Stimulated activated CD8-positive, alpha-beta memory T cell treated with anti-CD3 and anti-CD28 coated beads, Interleukin-2, amount 100 ng/mL, for 48 hours (primary cell): ENCODE results near the gene FRMD6.

Experiments used
- DNase-seq, 2 donors: peaks; one replicate each; pipeline ENCODE4 v3.0.0-alpha.2; 2020; ENCODE audit warnings: low read depth in 2 of 2

Gene FRMD6

DNA sequence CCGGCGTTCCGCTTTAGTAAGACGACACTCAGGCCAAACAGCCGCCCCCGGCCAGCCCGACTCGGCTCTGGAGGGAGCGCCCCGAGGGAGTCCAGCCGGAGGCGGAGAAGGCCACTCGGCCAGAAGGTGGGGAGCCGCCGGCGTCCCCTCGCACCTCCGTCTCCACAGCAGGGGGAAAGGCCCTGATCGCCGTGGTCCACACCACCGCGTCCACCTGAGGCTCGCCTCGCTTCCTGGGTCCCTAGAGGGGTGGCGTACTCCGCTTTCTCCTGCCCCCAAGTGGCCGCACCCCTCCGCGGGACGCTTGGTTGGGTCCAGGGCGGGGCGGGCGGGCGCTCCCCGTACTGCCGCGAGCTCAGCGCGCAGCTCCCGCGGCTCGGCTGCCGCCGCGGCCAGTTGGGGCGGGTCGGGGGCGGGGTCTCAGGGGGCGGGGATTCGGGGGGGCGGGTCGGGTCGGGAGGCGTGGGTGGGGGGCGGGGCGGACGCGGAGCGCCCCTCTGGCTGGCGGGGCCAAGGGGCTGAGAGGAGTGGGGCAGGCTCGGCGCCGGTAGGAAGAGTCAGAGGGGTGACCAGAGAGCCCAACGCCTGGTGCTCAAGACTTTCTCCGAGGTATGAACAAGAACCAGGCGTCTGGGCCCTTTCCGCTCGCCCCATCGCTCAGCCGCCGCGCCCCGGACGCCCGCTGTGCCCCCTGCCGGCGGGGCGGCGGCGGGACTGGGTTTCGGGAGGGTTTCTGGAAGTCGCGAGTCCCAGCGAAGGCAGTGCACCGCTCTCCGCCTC, at the start of gene FRMD6:
Gene FRMD6 (plus strand): TSS at position 523 of the 780 bp plus-strand sequence. CDS start 37,927 bp downstream, outside the sequence.
- DNase-seq = peak; percentile 67 to 71

DNA sequence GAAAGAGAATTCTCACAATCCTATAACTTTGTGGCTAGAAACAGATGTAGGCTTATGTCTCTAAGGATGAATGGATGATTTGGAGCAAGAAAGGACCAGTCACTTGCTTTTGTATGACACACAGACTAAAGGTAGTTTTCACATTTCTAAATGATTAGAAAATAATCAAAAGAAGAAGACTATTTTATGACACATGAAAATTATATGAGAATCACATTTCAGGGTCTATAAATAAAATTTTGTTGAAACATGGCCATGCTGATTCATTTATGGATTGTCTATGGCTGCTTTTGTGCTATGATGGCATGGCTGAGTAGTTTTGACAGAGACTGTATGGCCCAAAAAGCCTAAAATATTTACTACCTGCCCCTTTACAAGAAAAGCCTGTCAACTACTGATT, 49.4 kb upstream of the FRMD6 start:
- DNase-seq = no peak

DNA sequence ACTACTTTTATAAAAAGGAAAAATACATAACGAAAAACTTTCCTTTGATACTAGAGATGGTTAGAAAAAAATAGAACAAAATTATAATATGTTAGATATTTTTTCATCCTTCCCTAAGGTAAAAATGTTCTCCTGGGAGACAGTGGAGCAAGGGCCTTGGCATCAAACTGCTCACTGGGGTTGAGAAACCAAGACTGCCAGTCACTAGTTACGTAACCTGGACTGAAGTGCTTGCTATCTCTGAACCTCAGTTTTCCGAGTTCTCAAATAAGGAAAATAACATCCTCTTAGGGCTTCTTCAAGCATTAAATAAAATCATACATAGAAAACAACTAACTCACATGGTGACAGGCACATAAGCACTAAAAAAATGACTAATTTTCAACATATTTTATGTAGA, 48.2 kb upstream of the FRMD6 start:
- DNase-seq = no peak

DNA sequence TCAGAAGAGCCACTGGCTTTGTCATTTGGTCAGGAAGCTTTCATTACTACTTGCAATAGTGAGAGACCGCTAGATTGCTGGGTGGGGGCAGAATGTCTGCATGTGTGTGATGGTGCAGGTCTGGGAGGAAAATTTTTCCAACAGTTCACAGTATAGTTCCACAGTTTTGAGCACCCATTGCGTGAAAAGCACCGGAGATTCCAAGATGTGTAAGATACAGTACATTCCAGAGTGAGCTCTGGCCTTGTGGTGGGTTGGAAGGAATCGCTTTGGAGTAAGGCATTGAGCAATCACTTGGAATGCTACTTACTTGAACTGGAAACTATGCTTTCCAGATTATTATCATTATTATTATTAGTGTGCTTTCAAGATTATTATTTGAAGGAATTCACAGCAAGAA, 47.6 kb upstream of the FRMD6 start:
- no peak for DNase-seq

DNA sequence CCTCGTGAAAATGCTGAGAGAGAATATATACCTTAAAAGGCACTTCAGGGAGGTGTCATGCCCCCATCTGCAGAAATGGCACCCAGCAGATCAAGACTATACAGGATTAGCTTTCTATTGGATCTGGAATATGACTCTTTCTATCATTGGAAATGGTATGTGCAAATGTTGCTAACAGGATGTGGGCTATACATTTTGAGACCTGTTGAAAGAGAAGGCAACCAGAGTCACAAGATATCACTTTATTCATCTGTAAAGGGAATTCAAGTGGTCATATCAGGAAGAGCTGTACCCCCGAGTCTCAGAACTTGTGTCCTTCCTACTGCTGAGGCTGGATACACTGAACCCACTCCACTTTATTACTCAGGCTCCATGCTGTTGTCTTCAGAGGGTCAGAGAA, 46.1 kb upstream of the FRMD6 start:
- DNase-seq = no peak

DNA sequence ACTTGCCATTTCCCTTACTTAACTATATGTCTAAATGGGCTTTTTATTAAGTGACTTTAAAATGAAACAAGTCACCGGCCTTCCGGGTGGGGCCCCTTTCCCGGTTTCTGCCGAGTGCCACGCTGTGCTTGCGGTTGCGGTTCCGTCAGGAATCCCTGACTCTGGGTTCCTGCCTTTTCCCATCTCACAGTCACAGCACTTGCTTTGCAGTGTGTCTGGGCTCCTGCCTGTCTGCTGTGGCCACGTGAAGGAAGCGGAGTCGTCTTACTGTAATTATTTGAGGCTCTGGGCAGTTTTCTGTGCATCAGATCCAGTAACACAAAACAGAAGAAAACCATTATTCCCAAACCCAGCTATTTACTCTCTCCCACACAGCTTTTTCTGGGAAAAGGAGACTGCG, 44.0 kb upstream of the FRMD6 start:
- DNase-seq = no peak

DNA sequence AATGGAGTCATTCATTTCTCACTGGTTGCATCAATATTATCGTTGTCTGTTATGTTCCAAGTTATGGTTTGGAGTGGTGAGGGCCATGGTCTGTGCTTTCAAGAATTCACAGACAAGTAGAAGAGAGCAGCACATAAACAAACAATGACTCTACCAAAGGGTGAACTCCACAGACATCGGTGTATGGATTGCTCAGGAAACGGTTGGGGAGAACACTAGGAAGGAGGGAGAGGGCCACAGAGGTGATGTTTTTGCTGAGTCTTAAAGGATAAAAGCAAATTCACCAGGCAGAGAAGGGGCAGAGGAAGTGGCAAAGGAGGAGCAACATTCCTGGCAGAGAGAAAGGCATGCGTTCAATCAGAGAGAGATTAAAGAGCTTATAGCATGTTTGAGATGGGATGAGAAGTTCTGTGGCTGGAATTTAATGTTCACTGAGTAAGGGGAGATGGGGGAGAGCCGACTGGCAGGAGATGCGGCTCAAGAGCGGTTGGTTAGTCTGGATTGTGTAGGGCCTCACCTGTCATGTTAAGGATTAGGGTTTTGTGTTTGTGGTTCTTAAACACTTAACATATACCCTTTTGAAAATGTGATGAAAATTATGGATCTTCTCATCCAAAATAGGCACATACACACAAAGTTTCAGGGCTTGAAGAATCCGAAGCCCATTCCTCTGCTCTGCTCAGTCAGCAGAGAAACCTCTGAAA, 42.3 kb upstream of the FRMD6 start:
- no peak for DNase-seq

DNA sequence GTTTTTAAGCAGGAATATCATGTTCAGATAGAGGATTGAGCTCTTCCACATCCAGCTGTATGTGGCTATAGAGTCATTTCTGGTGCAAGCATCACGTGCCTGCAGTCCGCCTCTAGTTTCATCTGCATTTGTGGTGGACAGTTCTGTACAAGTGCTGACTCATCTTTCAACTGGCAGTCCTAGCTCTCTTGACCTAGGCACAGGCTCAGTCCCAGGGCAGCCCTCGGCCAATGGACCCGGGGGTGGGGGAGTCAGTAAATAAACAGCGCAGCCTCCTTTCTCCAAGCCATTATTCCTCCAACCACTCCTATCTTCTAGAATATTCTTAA, 41.8 kb upstream of the FRMD6 start:
- no peak for DNase-seq

DNA sequence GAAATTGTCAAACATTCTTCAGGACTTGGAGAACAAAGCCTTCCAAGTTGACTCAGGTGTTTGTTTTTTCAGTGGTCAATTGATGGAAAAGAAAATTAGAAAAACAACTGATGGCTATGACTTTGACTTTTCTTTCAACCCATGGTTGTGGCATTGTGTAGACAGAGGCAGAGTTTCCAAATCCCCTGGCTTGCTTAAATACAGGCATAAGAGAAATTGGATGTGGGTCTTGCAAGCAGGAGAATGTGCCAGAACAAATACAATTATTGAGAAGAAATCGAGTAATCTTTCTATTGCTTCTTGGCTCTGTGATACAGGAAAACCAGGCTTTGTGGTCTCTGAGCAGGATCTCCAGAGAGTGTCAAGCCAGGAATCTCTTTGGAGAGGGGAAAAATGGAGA, 40.9 kb upstream of the FRMD6 start:
- no peak for DNase-seq

DNA sequence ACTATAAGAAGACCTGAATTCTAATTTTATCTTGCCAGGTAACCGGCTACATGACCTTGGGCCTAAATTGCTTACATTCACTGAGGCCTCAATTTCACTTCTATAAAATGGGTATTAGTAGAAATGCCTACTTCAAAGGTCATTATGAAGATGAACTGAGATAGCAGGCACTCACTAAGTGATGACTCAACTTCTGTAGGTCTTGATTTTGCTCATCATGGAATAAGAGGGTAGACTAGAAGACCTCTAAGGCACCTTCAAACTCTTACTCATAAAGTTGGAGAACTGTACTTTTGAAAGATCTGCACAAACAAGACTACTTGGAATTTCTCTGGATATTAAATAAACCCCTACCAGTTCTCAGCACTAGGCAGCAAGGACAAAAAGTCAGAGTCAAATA, 39.3 kb upstream of the FRMD6 start:
- DNase-seq = no peak

DNA sequence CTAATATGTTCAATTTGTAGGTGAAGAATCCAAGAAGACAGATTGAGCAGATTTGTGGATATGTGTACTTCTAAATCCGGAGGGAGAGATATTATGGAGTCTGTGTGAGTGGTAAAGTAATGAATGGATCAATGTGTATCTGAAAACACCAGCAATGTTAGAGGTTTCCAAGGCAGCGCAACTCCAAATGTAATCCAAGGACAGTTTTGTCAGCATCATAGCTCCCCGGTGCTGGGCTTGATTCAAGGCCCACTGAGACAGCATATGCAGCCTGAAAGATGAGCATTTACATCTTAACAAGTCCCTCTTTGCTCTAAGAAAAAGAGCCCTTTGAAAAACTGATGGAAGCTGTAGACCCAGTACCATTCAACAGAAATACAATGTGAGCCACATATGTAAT, 38.3 kb upstream of the FRMD6 start:
- no peak for DNase-seq

DNA sequence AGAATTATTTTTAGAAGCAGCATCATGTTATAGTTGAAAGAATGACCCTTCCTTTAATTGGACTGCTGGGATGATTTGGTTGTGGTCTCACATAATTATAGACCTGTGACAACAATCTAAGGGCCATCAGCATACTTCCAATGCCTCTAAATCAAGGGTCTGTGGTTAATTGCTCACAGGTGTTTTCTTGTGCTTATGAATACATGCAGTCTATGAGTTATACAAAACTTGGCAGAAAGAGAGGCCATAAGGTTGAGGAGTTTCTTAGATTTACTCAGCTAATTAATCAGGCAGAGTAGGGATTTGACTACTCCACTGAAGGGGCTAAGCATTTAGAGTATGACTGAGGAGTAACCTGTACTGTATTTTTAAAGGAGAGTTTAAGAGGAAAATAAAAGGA, 37.0 kb upstream of the FRMD6 start:
- DNase-seq = no peak

DNA sequence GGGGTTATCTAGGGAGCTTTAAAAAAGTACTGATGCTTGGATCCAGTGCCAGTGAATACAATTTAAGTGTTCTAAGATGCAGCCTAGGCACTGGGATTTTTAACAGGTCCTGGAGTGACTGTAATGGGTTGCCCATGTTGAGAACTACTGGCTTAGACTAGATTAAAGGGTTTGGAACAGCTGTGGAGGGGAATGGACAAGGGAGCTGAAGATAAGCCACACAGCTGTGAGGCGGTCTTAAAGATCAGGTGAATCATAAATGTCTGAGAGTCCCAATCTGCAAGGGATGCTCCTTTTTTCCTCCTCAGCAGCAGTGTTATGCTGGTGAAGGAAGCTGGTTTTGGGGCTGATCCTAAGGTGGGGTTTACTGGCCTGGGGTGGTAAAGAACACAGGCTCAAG, 35.5 kb upstream of the FRMD6 start:
- DNase-seq = no peak

DNA sequence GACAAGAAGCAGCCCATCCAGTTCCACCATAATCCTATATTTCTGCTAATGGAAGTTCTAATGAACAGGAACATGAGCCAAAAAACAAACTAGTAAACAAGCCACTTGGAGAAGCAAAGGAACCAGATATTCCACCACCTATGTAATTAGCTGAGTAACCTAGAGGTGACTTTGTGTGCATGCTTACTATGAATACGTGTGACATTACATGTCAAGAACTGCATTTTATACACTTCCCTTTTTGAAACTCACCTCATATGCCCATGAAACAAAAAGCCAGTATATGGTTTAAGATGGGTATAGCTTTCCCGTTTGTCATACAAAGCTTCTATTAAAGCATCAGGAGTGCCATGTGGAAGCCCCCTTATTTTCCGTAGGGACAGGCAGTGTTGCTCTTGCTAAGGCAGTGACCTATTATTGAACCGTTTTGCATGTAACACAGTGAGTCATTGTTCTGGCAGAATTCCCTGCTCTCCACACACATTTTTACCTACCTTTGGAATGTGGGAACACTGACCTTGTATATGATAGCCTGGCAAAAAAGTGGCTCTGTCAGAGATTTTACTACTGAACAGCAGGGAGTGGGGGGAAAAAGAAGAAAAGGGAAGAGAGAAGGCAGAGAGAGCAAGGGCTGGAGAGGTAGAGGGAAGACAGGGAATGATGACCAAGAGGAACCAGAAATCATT, 34.8 kb upstream of the FRMD6 start:
- no peak for DNase-seq

DNA sequence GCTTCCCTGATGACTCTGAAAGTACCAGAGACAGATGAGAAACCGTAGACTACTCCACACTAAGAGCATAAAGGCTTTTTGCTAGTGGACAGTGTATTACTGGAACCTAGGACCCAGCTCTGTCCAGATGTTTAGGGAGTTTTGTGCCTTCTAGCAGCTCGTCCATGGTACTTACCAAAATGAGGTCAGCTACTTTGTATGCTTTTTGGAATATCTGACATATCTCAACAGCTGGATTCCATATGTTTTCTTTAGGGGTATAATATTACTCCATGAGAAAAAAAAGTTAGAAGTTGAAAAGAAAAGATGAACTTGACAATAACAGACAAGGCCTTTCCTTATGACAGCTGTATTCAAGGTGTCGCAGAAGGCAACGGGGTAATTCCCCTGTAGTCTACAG, 32.1 kb upstream of the FRMD6 start:
- no peak for DNase-seq

DNA sequence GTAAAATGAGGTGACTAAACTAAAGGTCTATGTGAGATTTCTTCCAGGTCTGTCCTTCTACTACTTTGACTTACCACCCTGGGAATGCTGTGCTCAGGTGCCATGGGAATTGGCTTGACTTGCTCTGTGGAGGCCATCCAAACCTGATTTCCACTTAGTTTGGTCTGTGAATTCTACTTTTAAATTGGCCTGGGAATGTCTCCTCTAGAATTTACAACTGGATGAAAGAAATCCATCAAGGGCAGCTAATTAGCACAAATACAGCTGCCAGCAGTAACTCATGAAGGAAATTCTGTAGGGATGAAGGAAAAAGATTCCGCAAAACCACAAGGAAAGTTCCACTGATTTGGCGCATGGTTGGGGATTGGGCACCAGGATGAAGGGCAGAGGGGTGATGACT, 31.7 kb upstream of the FRMD6 start:
- no peak for DNase-seq

DNA sequence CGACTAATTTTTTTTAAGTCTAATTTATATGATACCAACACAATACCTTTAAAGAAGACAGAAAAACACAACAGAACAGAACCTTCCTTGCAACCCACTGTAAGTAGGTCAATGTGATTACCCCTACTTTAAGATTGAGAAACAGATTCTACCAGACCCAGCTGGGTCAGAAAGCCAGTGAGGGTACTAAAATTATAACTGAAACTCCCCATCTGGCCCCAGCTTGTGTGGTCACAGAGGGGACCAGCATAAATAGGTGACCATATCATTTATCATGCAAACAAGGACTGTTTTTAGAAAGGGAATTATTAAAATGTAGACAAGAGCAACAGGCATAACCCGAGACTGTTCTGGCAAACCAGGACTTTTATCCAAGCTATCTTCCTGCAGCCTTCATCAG, 30.1 kb upstream of the FRMD6 start:
- DNase-seq = no peak

DNA sequence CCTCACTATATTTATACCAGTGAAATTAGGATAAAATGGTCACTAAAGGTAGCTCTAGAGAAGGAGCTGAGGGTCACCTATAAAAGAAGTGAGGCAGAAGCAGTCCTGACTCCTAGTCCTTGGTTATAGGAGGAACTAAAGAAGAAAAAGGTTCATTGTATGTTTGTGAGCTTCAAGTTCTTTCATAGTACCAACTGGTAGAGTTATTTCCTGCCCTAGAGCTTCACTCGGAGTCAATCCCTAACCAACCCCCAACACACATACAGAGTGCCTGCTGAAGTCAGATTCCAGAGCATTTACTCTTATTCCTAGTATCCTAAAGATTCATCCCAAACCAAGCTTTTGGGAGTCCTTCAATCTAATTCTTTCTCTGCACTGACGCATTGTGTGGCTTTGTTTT, 29.3 kb upstream of the FRMD6 start:
- no peak for DNase-seq

DNA sequence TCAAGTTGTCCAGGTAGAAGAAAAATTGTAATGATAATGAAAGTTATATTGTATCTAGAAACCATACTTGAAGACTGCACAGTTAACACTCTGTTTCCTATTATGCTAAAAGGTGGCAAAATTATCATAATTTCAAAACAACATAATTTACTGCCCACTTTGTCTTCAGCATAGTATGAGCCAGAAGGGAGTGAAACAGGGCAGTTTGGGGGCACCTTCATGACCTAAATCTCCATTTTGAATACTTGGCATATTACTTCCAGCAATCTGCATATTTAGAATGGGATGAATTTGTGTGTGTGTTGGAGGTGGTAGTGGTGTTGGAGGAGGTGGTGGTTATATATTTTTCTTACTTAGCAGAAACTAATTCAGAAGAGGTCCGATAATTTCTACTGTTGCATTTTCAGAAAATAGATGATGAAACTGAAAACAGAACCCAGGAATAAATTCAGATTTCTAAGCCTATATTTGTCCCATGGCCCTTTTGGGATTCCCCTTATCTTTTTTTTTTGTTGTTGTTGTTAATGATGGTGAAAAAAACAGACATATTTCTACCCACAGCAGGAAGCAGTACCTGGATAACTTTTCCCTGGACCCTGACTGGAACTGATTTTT, 26.6 kb upstream of the FRMD6 start:
- DNase-seq = no peak

DNA sequence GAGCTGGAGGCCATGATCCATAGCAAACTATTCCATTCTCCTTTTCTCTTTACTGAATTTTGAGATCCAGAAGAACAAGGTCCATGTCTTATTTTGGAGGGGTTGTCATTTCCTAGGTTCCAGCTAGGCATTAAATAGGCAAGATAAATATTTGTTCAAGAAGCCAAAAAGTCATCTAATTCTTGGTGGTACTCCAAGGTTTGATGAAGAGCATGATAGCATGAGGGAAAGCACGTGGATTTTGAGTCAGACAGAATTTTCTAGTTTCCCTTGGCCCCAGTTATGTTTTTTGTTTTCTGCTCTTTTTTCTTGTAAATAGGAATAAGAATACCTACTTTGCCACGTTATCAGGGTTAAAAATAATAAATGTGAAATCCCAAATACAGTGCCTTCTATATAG, 25.5 kb upstream of the FRMD6 start:
- DNase-seq = no peak

DNA sequence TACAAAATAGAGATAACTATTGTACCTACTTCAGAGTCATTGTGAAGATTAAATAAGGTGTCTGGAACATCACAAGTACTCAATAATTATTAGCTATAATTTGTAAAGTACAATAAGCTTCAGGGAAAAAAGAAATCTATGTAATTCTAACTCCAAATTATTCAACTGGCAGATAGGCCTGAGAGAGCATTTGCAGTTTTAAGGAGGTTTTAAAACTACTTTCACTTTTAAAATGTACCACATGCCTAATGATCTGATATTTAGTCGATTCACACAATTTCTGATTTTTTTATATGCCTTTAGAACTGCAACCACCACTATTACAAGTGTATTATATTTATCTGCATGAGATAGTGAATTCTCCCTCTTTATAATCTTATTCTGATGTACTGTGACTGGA, 24.9 kb upstream of the FRMD6 start:
- DNase-seq = no peak

DNA sequence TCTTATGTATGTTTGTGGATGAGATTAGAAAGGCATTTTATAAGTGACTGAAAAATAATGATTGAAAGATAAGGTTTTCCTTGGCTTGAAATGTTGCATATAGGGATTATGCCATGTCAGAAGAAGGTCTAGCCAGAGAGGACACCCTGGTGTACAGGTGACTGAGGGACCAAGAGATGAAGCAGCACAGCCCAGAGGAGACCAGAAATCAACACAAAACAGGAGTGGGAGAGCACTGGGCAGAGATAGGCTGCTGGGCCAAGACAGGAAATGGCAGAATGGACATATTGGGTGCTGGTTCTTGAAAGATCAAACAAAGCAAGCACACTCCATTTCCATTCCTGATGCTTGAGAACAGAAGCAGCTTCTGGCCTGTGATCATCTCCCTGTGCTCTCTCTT, 24.4 kb upstream of the FRMD6 start:
- DNase-seq = no peak

DNA sequence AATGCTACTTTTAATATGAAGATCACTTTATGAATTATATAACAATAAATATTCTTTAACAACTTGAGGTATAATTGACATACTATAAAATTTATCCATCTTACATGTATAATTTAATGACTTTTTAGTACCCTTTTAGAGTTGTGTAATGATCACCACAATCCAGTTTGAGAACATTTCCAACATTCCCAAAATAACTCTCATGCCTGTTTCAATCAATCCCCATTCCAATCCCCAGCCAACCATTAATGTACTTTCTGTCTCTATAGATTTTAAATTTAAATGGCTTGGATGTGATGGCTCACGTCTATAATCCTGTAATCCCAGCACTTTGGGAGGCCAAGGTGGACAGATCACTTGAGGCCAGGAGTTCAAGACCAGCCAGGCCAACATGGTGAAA, 23.5 kb upstream of the FRMD6 start:
- no peak for DNase-seq
